Measurements from ENCODE around the gene PPP1R3C.

The PPP1R3C gene

DNA sequence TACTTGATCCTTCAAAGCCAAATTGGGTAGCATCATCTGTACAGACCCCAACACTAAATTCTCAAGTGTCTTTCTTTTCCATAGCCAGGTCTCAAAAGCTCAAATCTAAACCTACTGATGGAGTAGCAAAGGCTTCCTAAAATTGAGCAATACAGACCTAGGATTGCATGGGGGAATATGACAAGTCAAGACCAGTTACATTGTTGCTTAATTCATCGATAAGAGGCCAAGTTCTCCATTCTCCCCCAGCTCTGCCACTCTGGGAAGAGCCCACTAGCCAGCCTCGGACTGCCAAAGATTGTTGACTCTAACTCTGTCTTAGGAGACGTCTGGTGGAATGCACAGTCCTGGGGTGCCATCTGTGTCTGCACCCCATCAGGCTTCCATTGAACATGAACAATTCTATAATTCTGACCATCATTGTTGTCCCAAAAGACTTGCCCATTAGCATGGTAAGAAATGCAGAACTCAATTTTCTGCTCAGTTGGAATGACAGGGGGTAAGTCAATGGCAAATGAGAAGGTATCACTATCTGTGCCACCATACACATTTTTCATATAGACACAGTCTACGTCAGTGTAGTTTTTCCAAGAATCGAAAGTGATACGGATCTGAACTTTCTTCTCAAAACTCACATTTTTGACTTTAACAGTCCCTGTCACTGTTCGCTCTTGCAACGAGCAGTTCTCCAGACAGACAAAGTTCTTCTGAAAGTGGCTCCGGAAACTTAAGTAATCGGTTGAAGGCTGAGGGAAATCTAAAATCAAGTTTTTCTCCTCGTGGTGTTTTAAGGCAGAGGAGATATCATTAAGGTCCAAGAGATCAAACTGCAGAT lies 2.9 kb downstream of the PPP1R3C start:
- in situ Hi-C loops (cut with MboI; ENCODE audit: low sequenced_read_pairs), result no loop called here

DNA sequence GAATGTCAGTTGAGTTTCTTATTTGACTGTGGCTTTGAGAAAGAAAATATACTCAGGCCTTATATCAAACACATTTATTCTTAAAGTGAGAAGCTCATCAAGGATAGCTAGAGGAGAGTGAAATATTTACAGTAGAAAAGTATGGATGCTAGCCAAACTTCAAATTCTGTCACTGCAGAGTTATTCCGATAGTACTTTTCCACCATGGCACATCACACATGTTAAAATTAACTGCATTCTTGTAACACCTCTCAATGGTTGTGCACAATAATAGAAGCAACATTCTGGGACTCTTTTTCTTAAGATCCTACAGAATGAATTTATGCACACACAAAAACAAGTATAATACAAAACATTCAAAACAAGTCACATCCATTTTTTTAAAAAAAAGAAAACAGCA lies 4.5 kb downstream of the PPP1R3C start:
- in situ Hi-C loops (cut with MboI; ENCODE audit: low sequenced_read_pairs), result no loop called here

DNA sequence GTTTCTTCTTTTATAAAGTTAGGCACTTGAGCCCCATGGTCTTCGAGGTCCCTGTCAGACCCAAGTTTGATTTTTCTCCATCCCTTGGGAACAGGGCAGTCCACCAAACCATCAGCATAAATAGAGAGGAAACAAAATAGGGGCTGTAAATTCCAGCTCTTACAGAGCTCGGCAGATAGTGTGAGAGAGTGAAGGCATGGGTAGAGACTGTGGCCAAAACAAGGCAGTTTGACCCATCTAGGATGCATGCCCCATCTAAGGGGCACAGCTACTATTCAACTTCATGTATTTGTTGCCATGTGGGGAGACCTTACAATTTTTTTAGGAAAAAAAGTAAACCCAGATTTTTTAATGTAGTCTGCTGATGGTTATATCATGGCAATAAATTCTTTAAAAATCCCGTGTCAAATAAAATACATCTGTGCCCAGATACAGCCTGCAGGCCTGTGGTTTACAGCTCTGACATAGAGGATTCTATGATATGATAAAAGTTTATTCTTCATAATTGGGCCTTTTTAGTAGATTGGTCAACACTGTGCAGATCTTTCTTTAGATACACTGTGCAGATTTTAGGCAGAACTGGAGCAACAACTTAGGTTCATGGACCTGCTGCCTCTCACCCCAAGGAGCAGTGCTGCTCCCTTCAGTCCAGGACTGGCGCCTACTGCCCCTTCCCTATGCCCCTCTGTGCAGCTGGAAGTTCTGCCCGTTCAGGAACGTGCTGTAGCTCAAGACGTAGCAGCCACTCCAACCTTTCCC lies 5.3 kb downstream of the PPP1R3C start:
- in situ Hi-C loops (cut with MboI; ENCODE audit: low sequenced_read_pairs), result no loop called here

DNA sequence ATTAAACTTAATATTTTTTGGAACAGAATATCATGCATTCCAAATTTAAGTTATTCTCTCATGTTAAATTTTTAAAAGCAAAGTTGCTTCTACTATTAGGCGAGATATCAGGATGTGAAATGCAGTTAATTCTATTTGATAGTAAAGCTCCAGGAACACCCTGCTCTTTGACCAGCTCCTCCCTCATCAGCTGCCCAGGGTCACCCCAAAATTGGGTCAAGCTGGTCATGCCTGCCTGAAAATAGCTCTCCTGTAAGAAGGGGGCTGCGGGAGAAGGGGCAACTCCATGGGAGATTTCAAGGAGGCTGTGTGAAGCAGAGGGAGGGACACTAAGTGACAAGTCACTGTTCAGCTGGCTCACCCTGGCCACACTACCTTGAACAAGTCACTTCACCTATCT lies 5.9 kb downstream of the PPP1R3C start:
- in situ Hi-C loops (cut with MboI; ENCODE audit: low sequenced_read_pairs), result no loop called here

DNA sequence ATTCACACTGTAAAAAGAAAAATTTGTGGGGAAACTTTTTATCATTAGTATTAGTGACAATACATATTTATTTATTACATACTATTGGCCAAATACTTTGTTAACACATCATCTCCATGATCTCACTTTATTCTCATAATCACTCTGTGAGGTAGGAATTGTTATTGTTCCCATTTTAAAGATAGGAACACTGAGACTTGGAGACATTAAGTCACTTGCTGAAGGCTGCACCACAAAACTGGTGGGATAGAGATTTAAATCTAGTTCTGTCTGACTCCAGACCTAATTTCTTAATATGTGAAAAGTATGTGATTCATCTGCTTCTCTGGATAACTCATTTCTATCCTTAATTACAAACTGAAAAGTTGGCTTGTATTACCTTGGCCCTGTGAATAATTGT lies 8.2 kb downstream of the PPP1R3C start:
- in situ Hi-C loops (cut with MboI; ENCODE audit: low sequenced_read_pairs), result no loop called here

DNA sequence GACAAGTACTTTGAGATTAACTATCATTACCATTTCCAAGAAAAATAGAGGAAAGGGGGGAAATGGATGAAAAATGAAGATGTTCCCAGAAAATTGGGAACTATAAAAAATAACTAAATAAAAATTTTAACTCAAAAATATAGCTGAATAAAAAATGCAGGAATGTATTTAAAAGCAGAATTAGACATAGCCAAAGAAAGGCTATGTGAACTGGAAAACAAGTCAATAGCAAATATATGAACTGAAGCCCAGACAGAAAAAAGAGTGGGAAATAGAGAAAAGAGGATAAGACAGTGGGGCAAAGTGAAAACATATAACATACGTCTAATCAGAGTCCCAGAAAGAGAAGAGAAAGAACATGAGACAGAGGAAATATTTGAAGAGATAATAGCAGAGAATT lies 10.3 kb downstream of the PPP1R3C start:
- in situ Hi-C loops (cut with MboI; ENCODE audit: low sequenced_read_pairs), result no loop called here

DNA sequence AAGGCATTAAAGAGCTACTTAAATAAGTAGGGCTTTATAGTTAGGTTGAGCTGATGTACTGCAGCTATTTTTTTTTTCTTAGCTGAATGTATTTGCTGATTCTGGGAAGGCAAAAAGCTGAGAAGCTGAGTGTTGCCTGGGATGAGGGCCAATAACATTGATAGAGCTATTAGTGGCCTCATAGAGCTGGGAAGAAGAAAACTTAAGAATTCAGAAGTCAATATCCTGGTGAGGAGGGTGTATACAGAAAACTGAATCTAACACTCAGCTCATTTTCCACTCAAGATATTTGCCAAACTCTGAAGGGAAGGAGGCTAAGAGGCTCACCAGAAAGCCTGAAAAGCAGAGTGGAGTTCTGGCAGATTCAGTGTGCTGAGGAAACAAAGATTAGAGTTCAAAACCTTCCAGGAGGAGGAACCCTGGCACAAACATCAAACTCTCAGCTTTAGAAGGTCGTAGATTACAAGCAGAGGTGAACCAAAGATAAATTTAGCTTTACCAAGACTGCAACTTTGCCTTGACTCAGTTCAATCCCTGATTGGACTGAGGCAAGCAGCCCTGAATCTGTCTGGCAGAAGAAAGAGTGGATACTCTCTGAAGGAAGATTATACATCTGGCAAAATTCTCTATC lies 11.3 kb downstream of the PPP1R3C start:
- in situ Hi-C loops (cut with MboI; ENCODE audit: low sequenced_read_pairs), result no loop called here

DNA sequence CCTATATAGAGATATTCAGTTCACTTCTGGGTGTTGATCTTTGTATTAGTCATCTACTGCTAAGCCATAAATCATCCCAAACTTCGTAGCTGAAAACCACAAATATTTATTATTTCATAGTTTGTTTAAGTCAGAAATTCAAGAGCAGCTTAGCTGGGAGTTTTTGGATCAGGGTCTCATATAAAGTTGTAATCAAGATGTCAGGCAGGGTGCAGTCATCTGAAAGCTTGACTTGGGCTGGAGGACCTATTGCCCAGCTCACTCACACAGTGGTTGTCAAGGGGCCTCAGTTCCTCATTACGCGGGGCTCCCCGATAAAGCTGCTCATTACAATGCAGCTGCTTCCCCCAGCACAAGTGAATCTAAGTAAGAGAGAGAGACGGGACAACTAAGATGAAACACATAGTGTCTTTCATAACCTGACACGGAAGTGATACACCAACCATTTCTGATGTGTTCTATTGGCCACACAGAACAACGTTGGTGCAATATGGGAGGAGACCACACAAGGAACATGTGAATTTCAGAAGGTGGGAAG lies 15.7 kb downstream of the PPP1R3C start:
- in situ Hi-C loops (cut with MboI; ENCODE audit: low sequenced_read_pairs), result no loop called here

DNA sequence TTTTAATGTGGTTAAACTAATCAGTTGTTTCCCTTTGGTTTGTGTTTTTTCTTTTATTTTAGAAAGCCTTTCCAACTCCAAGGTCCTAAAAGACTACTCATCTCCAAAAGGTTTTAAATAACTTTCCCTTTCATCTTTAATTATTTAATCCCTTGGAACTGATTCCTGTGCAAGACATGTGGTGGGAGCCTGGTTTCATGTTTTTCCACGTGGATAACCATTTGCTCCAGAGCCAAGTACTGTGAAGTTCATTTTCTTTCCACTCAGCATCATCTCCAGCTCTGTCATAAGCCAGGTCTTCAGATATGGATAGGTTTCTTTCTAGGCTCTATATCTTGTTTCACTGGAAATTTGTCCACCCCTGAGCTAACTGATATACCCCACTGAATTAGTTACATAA lies 16.7 kb downstream of the PPP1R3C start:
- in situ Hi-C loops (cut with MboI; ENCODE audit: low sequenced_read_pairs), result no loop called here

DNA sequence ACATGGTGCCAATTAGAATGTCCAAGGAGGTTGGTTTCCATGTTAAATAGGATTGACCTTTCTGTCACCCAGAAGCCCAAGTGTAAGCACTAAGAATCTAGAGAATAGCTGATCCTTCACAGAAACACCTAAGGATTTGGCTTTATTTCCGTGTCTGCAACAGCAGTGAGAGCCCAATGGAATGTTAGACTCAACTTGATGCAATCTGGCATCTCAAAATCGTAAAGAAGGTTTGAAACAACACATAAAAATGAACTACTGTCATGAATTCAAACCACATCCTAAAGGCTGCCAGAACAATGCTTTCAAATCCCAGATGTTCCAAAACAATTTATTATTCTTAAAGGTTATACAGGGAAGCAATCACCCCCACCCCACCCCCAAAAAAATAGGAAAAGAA lies 18.6 kb downstream of the PPP1R3C start:
- in situ Hi-C loops (cut with MboI; ENCODE audit: low sequenced_read_pairs), result no loop called here

DNA sequence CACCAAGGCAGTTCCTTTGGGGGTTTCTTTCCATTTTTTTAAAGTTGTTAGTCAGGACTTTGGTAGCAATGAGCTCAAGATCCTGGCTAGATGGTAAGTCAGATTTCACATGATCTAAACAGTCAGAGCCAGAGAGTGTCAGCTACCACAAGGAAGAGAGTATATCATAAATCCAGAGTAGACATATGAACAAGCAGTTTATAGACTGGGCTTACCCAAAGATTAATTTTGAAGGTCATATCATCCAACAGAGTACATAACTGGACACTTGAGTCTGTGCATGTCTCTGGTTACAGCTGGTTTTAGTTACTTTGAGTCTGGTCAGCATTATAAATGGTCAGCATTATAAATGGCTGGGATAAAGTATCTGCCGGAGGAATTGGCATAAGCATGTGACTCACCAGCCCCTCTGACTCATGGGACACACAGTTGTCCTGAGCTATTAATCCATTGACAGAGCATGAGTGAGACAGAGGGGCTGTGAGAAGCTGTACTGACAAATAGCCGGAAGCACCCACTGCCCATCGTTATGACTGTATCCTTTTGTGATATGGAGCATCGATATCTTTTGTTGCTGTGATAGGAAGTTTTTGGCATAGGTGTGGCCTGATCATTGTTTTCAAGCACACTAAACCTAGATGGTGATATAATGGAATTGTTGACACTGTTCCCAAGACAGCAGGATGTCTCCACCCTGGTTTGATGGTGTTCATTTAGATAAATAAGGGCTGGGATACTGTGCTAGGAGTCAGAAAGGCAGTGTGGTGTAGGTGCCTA lies 19.3 kb downstream of the PPP1R3C start:
- in situ Hi-C loops (cut with MboI; ENCODE audit: low sequenced_read_pairs), result no loop called here

DNA sequence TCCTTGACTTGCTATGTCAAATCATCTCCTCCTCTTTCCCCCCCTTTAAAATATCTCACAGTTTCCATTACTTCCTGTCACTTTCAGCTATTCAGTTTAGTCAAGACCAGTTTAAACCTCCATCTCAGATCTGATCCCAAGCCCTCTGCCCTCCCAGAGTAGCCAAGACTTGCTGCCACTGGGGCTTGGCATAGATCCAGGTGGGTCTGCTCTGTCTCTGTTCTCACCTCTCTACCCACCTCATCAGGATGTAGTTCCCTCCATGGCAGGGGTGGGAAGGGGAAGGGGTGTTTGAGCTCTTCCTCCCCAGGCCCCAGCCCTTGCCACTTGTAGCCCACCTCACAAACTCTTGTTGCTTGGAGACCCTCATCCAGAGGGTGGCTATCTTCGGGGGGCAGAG lies 22.0 kb downstream of the PPP1R3C start:
- in situ Hi-C loops (cut with MboI; ENCODE audit: low sequenced_read_pairs), result no loop called here

DNA sequence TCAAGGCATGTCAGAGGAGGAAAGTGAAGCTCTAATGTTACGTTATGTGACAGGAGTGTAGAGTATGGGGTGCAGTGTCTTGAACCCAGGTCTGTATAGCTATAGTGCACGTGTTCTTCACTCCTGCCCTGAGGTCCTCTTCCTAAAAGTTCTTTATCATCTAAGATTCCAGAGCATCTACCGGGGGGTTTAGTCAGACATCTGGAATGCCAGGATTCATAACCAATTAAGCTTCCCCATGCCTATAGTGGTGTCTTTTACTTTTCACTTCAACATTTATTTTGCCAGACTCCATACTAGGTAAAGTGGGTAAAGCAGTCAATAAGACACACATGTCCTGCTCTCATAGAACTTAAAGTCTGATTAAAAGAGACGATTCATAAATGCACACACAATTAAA lies 22.4 kb downstream of the PPP1R3C start:
- in situ Hi-C loops (cut with MboI; ENCODE audit: low sequenced_read_pairs), result no loop called here

DNA sequence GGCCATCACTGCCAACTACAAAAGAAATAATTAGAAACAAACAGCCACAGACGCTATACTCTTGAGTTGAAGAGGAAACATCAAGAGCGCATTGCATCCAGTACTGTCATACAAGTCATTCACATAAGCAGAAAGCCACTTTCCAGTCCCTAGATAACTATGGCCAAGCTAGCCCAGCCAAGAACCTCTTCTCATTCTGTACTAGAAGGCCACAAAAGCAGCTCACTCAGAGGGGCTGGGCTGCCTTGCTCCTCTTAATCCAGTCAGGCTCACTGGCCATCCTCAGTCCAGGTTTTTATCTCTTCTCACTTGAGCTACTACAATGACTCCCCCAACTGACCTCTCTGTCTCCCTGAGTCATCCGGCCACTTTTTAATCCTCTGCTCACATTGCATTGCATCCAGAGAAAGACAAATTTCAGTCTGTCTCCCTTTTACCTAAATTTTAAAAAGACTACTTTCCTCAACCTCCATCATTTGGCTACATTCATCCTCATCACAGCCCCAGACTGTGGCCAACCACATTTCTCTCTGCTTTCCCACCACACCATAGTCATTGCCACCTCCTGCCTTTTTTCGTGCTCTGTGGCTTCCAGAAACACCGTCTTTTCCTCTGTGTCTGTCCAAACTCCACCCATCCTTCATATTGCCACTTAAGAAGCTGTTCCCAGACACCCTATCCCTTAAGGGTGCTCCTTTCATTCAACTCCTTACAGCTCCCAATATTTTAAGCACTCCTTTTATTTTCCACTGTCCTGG lies 25.0 kb downstream of the PPP1R3C start:
- in situ Hi-C loops (cut with MboI; ENCODE audit: low sequenced_read_pairs), result no loop called here

DNA sequence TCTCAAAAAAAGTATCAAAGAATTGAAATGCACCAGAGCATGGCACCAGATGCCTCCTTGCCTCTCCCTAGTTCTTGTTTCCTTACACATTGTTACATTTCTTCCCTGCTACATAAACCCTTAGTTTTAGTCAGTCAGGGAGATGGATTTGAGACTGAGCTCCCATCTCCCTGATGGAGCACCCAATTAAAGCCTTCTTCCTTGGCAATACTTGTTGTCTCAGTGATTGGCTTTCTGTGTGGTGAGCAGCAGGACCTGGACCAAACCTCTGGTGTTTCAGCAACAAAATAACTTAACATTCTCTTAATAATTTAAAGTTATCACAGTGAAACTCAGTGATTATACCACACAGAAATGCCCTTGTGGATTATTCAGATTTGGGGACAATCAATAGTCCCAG lies 26.9 kb downstream of the PPP1R3C start:
- in situ Hi-C loops (cut with MboI; ENCODE audit: low sequenced_read_pairs), result no loop called here

DNA sequence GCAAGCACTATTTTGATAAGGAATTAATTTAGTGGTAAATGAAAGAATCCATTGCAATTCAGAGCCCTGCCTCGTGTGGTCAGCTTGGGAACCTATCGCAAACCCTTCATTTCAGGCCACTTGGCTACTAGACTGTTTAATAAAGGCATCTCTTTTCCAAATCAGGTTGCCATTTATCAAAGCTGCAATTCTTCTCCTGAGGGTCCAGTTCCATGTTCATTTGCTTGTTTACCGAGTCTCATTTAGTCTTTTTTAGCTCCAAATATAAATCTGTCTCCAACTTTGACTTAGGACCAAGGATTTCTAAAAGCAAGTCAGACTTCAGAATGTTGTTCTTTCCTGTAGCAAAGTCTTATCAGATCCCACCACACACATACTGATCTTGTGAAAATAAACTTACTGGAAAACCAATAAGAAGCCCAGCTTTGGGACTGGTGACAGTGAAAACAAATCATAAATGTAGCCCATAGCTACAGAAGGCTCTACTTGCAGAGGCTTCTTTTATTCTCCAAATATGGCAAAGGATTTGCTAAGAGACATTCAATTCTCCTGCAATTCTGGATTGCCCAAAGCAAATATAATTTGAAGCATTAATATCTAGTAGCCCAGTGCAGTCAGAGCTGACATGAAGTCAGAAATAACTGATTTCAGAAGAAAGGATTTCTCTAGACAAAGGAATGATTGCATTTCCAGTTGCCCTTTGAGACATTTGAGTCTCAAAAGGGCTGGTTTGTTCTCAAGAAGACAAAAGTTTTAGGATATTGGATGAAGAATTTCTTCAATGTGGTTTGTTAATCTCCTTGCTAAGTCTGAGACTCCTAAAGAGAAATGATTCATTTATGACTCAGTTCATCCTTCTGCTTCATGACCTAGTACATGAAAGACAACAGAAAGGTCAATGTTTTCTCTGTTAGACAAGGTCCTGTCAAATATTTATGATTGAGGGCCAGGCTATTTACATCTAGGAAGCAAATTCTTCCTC lies 28.0 kb downstream of the PPP1R3C start:
- in situ Hi-C loops (cut with MboI; ENCODE audit: low sequenced_read_pairs), result no loop called here

DNA sequence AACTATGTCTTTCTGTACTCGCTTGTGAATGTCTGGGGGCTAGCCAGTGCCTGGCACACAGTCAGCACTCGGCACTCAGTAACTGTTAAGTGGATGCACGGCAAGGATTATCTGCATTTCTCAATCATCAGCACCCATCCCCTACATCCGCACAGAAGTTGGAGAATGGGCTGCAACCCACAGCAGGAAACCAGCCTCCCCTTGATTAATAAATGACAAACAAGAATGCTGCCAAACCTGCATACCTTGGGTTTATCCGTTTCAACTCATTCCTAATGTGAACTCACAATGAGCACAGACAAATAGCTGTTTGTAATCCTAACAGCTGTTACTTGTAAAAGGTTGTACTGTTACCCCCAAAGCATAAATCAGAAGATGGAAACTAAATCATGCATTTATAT lies 28.9 kb downstream of the PPP1R3C start:
- in situ Hi-C loops (cut with MboI; ENCODE audit: low sequenced_read_pairs), result no loop called here

DNA sequence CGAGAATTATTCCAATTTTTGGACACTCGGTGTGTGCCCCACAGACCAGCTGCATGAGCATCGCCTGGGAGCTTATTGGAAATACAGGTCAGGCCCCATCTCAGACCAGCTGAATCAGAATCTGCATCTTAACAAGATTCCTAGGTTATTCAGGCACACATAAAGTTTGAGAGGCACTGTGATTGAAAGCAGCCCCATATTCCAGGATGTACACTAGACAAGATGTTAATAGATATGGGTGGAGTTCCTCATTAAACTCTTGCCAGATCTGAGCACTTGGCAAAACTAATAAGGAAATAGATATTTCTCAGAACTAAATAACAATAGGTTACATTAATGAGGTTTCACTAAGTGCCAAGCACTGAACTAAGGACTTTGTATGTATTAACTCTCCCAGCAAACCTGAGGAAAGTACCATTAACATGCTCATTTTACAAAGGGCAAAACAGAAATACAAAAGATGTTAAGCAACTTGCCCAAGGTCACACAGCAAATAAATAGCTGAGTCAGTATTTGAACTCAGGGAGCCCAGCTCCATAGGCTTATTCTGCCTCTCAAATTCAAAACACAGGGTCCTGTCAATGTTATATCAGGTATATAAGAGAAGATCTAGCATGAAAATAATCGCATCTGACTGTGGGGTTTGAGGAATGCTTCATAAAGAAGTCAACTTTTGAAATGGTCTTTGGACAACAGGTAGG lies 29.9 kb downstream of the PPP1R3C start:
- in situ Hi-C loops (cut with MboI; ENCODE audit: low sequenced_read_pairs), result no loop called here
